Measurements from ENCODE around the gene GABBR1. TPM values are rescaled to one million over a fixed set of nuclear protein-coding genes. Genes with fewer than 3 reads are reported as not detected.

The GABBR1 gene
- total and polyA plus RNA-seq, 3 donors from 2014 or later: 16.8 to 29.9 (median 26.2) TPM

DNA sequence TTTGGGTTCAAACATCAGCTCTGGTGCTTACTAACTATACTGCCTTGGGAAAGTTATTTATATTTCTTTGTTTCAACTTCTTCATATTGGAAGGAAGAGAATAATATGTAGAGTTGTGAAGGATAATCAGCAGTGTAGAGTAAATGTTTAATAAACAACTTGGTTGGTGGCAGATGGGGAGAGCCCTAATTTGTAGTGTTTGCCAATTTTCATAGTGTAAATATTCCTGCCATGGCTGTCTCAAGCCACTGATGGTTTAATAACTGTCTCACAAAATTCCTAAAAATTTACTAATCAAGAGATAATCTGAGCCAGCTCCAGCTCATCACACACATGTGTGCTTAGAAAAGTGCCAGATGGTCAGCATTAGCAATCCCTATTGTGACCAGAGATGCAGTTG lies 48.2 kb downstream of the GABBR1 start, which contains the start of gene OR2H2:
OR2H2 (plus strand) TSS at position 301 of the 400 bp plus-strand sequence. CDS start 2,824 bp downstream, outside the sequence.
- intact Hi-C loops (cut with DNase I; ENCODE audit: low total_unique reads): no loop called here
- no peaks in the 10 kb centered on the region for H3K36me3 ChIP-seq (ENCODE audit: low read depth, missing control alignments)
- DNase-seq: no peak
- H3K27ac ChIP-seq: no peak within 1 kb of the TSS
- TF ChIP-seq, protein P1, sequence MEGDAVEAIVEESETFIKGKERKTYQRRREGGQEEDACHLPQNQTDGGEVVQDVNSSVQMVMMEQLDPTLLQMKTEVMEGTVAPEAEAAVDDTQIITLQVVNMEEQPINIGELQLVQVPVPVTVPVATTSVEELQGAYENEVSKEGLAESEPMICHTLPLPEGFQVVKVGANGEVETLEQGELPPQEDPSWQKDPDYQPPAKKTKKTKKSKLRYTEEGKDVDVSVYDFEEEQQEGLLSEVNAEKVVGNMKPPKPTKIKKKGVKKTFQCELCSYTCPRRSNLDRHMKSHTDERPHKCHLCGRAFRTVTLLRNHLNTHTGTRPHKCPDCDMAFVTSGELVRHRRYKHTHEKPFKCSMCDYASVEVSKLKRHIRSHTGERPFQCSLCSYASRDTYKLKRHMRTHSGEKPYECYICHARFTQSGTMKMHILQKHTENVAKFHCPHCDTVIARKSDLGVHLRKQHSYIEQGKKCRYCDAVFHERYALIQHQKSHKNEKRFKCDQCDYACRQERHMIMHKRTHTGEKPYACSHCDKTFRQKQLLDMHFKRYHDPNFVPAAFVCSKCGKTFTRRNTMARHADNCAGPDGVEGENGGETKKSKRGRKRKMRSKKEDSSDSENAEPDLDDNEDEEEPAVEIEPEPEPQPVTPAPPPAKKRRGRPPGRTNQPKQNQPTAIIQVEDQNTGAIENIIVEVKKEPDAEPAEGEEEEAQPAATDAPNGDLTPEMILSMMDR (IDR thresholded peaks at IDR 0.05): no peak
- TF ChIP-seq POLR2A (IDR thresholded peaks at IDR 0.05): no peak
- H3K27me3 ChIP-seq: no peaks in the 10 kb centered on the region
- H3K4me3 ChIP-seq: no peak within 1 kb of the TSS
- H3K4me1 ChIP-seq: no peaks in the 10 kb centered on the region
- no peaks in the 10 kb centered on the region for H3K9me3 ChIP-seq

DNA sequence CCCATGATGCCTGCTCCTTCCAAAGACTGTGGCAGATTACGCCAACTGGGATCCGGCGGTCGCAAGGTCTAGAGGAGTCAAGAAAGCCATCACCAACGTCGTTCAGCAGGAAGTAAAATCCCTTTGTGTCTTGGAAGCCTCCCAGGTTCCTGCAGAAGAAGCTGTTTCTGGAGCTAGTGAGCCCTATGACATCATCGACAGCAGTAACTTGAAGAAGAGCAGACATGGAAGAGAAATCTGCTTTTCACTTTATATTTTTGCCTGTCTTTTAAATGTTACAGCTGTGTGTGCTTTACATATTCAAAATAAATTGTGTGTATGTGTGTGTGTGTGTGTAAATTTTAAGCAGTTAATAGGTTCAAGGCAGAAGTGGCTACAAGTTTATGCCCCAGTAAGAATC lies 55.4 kb downstream of the GABBR1 start:
- intact Hi-C loops (cut with DNase I; ENCODE audit: low total_unique reads): no loop called here
- 71 to 72% methylated on average over 7 of the region's 7 CpGs for WGBS, 2 donors

DNA sequence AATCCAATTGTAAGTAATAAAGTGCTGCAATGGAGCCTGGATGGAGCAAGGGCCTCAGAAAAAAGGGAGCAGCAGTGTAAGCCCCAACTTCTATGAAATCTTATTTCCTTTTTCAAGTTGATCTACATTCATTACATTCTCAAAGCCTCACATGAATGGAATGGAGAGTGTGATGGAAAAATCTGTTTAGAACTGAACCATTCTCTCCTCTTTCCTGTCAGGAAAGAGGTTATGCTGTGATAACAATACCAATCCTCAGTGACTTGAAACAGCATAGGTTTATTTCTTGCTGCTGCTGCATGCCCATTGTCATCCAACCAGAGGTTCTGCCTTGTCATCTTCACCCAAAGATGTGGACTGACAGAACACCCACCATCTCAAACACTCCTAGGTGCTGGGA lies 56.9 kb downstream of the GABBR1 start:
- Histone ChIP-seq H3K36me3 (ENCODE audit: low read depth, missing control alignments) (no peaks in the 10 kb centered on the region), H3K4me1 (no peaks in the 10 kb centered on the region), H3K27me3 (no peaks in the 10 kb centered on the region), H3K4me3 (no peak overlapping the region), H3K27ac (no peak overlapping the region), H3K9me3 (no peaks in the 10 kb centered on the region)
- DNase-seq: no peak
- intact Hi-C loops (cut with DNase I; ENCODE audit: low total_unique reads): no loop called here
- TF ChIP-seq, protein P1 (IDR thresholded peaks at IDR 0.05): no peak
- no peak for TF ChIP-seq POLR2A (IDR thresholded peaks at IDR 0.05)

More for the DNA sequence above, 55.4 kb downstream of the GABBR1 start:
- Histone ChIP-seq H3K27me3 (no peaks in the 10 kb centered on the region), H3K27ac (no peak overlapping the region), H3K4me3 (no peak overlapping the region), H3K4me1 (no peaks in the 10 kb centered on the region), H3K36me3 (ENCODE audit: low read depth, missing control alignments) (no peaks in the 10 kb centered on the region), H3K9me3 (no peaks in the 10 kb centered on the region)
- TF ChIP-seq, protein P1 (IDR thresholded peaks at IDR 0.05): no peak
- TF ChIP-seq POLR2A (IDR thresholded peaks at IDR 0.05): no peak
- no peak for DNase-seq

DNA sequence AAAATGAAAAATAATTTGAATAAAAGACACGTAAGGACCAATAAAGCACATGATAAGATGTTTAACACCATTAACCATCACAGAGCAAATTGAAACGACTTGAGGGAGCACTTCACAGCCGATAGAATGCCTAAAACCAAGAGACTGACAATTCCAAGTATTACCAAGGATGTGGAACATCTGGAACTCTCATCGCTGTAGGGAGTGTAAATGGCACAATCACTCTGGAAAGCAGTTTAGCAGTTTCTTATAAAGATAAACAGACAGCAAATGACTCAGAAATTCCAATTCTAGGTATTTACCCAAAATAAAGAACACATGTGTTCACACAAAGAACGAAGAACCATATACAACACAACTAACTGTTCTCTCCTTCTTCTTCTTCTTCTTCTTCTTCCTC lies 65.0 kb downstream of the GABBR1 start:
- Histone ChIP-seq H3K4me1 (no peaks in the 10 kb centered on the region), H3K36me3 (ENCODE audit: low read depth, missing control alignments) (no peaks in the 10 kb centered on the region), H3K4me3 (no peak overlapping the region), H3K9me3 (no peaks in the 10 kb centered on the region), H3K27me3 (no peaks in the 10 kb centered on the region), H3K27ac (no peak overlapping the region)
- intact Hi-C loops (cut with DNase I; ENCODE audit: low total_unique reads): no loop called here
- no peak for TF ChIP-seq POLR2A (IDR thresholded peaks at IDR 0.05)
- TF ChIP-seq, protein P1 (IDR thresholded peaks at IDR 0.05): no peak
- no peak for DNase-seq
- WGBS, 2 donors: 64 to 67% methylated on average over 5 of the region's 5 CpGs

DNA sequence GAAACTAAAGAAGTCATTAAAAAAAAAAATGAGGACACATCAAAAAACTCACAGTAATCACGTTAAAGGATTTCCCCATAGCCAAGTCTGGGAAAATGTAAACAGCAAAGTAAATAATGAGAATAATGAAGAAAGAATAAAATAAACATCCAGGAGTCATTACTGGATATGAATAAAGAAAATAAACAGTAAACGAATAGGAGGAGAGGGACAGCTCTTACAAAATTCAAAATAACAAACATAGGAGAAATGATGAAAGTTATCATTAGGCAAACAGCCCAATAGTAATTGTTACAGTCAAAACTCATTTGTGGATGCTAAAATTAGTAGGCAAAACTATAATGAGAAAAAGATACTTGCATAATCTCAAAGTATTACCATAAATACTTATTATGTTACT lies 65.4 kb downstream of the GABBR1 start:
- Histone ChIP-seq H3K4me1 (no peaks in the 10 kb centered on the region), H3K9me3 (no peaks in the 10 kb centered on the region), H3K27me3 (no peaks in the 10 kb centered on the region), H3K36me3 (ENCODE audit: low read depth, missing control alignments) (no peaks in the 10 kb centered on the region), H3K4me3 (no peak overlapping the region), H3K27ac (no peak overlapping the region)
- no peak for TF ChIP-seq POLR2A (IDR thresholded peaks at IDR 0.05)
- TF ChIP-seq, protein P1 (IDR thresholded peaks at IDR 0.05): no peak
- intact Hi-C loops (cut with DNase I; ENCODE audit: low total_unique reads): no loop called here
- WGBS, 2 donors: 53% methylated on average over 2 of the region's 2 CpGs
- DNase-seq: no peak
